A549 (cell line): ENCODE data around the gene PRKCQ.

Experiments
- CTCF ChIP-seq: fragments of >200 bp; sonication (Bioruptor Twin); formaldehyde crosslinking; IDR thresholded peaks from 3 replicates; pipeline ENCODE4 v1.5.1; 2016
- EHMT2 ChIP-seq: fragments of 200-600 bp; sonication (generic); IDR thresholded peaks from 2 replicates; pipeline ENCODE4 v1.6.1; 2016; ENCODE audit warnings: antibody characterized with exemption, low read depth, mild to moderate bottlenecking, moderate library complexity
- ELK1 ChIP-seq: fragments of 150-350 bp; IDR thresholded peaks from 2 replicates; pipeline ENCODE4 v1.6.1; 2014; ENCODE audit warnings: low read depth, mild to moderate bottlenecking, low read length
- JUN ChIP-seq, 2 experiments: fragments of >200 bp; sonication (Bioruptor Twin); formaldehyde crosslinking; IDR thresholded peaks; 2 replicates in 1 of 2; 3 replicates in 1 of 2; pipeline ENCODE4 v1.6.1; 2016 to 2017
- MAFK ChIP-seq: fragments of 450-650 bp; IDR thresholded peaks from 2 replicates; pipeline ENCODE4 v1.6.1; 2014; ENCODE audit not compliant: partially characterized antibody
- PHF8 ChIP-seq: fragments of 200-600 bp; sonication (generic); IDR thresholded peaks from 2 replicates; pipeline ENCODE4 v1.6.1; 2016; ENCODE audit warnings: low read depth, mild to moderate bottlenecking, antibody characterized with exemption, moderate library complexity, borderline replicate concordance
- POLR2A ChIP-seq: IDR thresholded peaks from 2 replicates; pipeline ENCODE4 v1.6.1; 2012; ENCODE audit warnings: mild to moderate bottlenecking, low read length
- POLR2AphosphoS2 ChIP-seq: conservative IDR thresholded peaks from 2 replicates; pipeline ENCODE4 v1.6.1; 2012; ENCODE audit warnings: low read length, improper control_type of control experiment, inconsistent platforms
- RAD21 ChIP-seq, 2 experiments: fragments of >200 bp in 1 of 2; sonication (Bioruptor Twin) in 1 of 2; formaldehyde crosslinking in 1 of 2; IDR thresholded peaks in 1 of 2; conservative IDR thresholded peaks in 1 of 2; 2 replicates in 1 of 2; 3 replicates in 1 of 2; pipeline ENCODE4 v1.6.1; 2012 to 2018; ENCODE audit warnings: inconsistent platforms in 1 of 2
- SMC3 ChIP-seq: fragments of >200 bp; sonication (Bioruptor Twin); formaldehyde crosslinking; IDR thresholded peaks from 3 replicates; pipeline ENCODE4 v1.6.1; 2018; ENCODE audit warnings: inconsistent platforms
- TF ChIP-seq, protein P1 (sequence below): IDR thresholded peaks from 2 replicates; pipeline ENCODE4 v1.6.1; 2012
- TF ChIP-seq, protein P2 (sequence below): fragments of 200-600 bp; sonication (generic); IDR thresholded peaks from 2 replicates; pipeline ENCODE4 v1.6.1; 2016; ENCODE audit warnings: antibody characterized with exemption, mild to moderate bottlenecking, moderate library complexity

GRCh38 chr10:6562221-6562620, 17.9 kb downstream of the PRKCQ start:
- TF ChIP-seq ELK1, result no peak
- no peak for TF ChIP-seq POLR2AphosphoS2
- no peak for TF ChIP-seq JUN (IDR thresholded peaks at IDR 0.05)
- no peak for TF ChIP-seq MAFK
- no peak for TF ChIP-seq CTCF
- no peak for TF ChIP-seq SMC3
- no peak for TF ChIP-seq PHF8
- no peak for TF ChIP-seq RAD21 (conservative IDR thresholded peaks at IDR 0.05 in 1 of 2, IDR thresholded peaks at IDR 0.05 in 1 of 2)
- no peak for TF ChIP-seq POLR2A
- TF ChIP-seq, protein P1, sequence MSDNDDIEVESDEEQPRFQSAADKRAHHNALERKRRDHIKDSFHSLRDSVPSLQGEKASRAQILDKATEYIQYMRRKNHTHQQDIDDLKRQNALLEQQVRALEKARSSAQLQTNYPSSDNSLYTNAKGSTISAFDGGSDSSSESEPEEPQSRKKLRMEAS, result no peak
- TF ChIP-seq EHMT2, result no peak
- TF ChIP-seq, protein P2, sequence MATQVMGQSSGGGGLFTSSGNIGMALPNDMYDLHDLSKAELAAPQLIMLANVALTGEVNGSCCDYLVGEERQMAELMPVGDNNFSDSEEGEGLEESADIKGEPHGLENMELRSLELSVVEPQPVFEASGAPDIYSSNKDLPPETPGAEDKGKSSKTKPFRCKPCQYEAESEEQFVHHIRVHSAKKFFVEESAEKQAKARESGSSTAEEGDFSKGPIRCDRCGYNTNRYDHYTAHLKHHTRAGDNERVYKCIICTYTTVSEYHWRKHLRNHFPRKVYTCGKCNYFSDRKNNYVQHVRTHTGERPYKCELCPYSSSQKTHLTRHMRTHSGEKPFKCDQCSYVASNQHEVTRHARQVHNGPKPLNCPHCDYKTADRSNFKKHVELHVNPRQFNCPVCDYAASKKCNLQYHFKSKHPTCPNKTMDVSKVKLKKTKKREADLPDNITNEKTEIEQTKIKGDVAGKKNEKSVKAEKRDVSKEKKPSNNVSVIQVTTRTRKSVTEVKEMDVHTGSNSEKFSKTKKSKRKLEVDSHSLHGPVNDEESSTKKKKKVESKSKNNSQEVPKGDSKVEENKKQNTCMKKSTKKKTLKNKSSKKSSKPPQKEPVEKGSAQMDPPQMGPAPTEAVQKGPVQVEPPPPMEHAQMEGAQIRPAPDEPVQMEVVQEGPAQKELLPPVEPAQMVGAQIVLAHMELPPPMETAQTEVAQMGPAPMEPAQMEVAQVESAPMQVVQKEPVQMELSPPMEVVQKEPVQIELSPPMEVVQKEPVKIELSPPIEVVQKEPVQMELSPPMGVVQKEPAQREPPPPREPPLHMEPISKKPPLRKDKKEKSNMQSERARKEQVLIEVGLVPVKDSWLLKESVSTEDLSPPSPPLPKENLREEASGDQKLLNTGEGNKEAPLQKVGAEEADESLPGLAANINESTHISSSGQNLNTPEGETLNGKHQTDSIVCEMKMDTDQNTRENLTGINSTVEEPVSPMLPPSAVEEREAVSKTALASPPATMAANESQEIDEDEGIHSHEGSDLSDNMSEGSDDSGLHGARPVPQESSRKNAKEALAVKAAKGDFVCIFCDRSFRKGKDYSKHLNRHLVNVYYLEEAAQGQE, result no peak
